T-helper 1 cell (primary cell): ENCODE results near the gene C10orf67.

Experiments used
- DNase-seq, 5 donors: peaks; one replicate each; pipeline ENCODE4 v3.0.0-alpha.2; 2012 to 2020

The C10orf67 gene

GRCh38 chr10:23195846-23196600, 148.6 kb downstream of the C10orf67 start:
- no peak for DNase-seq

- DNase-seq, result no peak
These were observed 149.4 kb downstream of the C10orf67 start for GRCh38 chr10:23194966-23195845.

- DNase-seq, result no peak
These were observed 150.1 kb downstream of the C10orf67 start for GRCh38 chr10:23194471-23194965.

- DNase-seq, result no peak
These were observed 151.0 kb downstream of the C10orf67 start for GRCh38 chr10:23193435-23194074.

- no peak for DNase-seq
These were observed 151.7 kb downstream of the C10orf67 start for GRCh38 chr10:23192712-23193434.

- DNase-seq, result no peak
These were observed 152.6 kb downstream of the C10orf67 start, which contains the start of gene PTF1A for GRCh38 chr10:23191764-23192711. Gene PTF1A (plus strand): TSS chr10:23192312. CDS start chr10:23192531, 219 bp downstream.

- no peak for DNase-seq
These were observed 153.5 kb downstream of the C10orf67 start for GRCh38 chr10:23190872-23191763.

GRCh38 chr10:23189024-23189423, 155.6 kb downstream of the C10orf67 start:
- DNase-seq, result no peak

- DNase-seq, result no peak
These were observed 157.4 kb downstream of the C10orf67 start for GRCh38 chr10:23187155-23187554.

GRCh38 chr10:23186697-23187096, 157.9 kb downstream of the C10orf67 start:
- DNase-seq, result no peak

- DNase-seq, result no peak
These were observed 158.4 kb downstream of the C10orf67 start for GRCh38 chr10:23186178-23186577.

- DNase-seq, result no peak
These were observed 169.6 kb downstream of the C10orf67 start for GRCh38 chr10:23174977-23175512.

GRCh38 chr10:23174074-23174976, 170.3 kb downstream of the C10orf67 start:
- DNase-seq, result no peak

- DNase-seq, result no peak
These were observed 171.2 kb downstream of the C10orf67 start for GRCh38 chr10:23173214-23174073.

- DNase-seq, result no peak
These were observed 172.0 kb downstream of the C10orf67 start for GRCh38 chr10:23172429-23173213.

- DNase-seq, result no peak
These were observed 173.2 kb downstream of the C10orf67 start for GRCh38 chr10:23171232-23171876.
